Prostate gland (tissue), 2 donors: ENCODE data around the gene CBFA2T3. TPM values are rescaled to one million over a fixed set of nuclear protein-coding genes. Genes with fewer than 3 reads are reported as not detected.

Source experiments
- DNase-seq: peaks from one replicate; pipeline ENCODE4 v3.0.0-alpha.2; 2019; ENCODE audit warnings: low spot score
- H3K27ac ChIP-seq, 2 donors: fragments of 200-600 bp; sonication (generic); 2 replicates each; pipeline ENCODE4 v1.5.1; 2017 to 2019
- H3K27me3 ChIP-seq: fragments of 200-600 bp; sonication (generic); replicated peaks from 2 replicates; pipeline ENCODE4 v1.5.1; 2019; ENCODE audit not compliant: insufficient read depth
- H3K36me3 ChIP-seq, 2 donors: fragments of 200-600 bp; sonication (generic); 1 replicate in 1 of 2; 2 replicates in 1 of 2; pipeline versions ENCODE4 v1.5.1 to v1.8.1; 2017 to 2019
- H3K4me1 ChIP-seq: fragments of 200-600 bp; sonication (generic); replicated peaks from 2 replicates; pipeline ENCODE4 v1.5.1; 2019
- H3K4me3 ChIP-seq, 2 donors: fragments of 200-600 bp; sonication (generic); 2 replicates each; pipeline ENCODE4 v1.5.1; 2017 to 2019
- H3K9me3 ChIP-seq: fragments of 200-600 bp; sonication (generic); 2 replicates; pipeline ENCODE4 v1.5.1; 2017
- POLR2A ChIP-seq: fragments of 450-650 bp; IDR thresholded peaks from one replicate; pipeline ENCODE4 v1.6.1; 2016; ENCODE audit warnings: antibody characterized with exemption, mild to moderate bottlenecking
- POLR2AphosphoS5 ChIP-seq: sonication (generic); formaldehyde crosslinking; IDR thresholded peaks from one replicate; pipeline ENCODE4 v1.6.1; 2017; ENCODE audit warnings: antibody characterized with exemption
- WGBS: methylation state at CpG from one replicate; pipeline ENCODE4 v1.1.5; 2018; 5-methylcytosine and 5-hydroxymethylcytosine counted together
- intact Hi-C: fragments of 100-400 bp; cut with DNase I; formaldehyde crosslinking; loops from one replicate; pipeline ENCODE4 v1.14.2; 2022
- total RNA-seq, 2 donors: library from RNA; depleted of rRNA; stranded (reverse); fragments of >200 nt; gene quantifications; one replicate each; pipeline ENCODE4 v1.1.0, GENCODE V29; 2016
- TF ChIP-seq, protein P1 (sequence below), 4 experiments: fragments of 200-600 bp in 2 of 4; fragments of 450-650 bp in 2 of 4; sonication (generic) in 2 of 4; IDR thresholded peaks; 1 replicate in 3 of 4; 2 replicates in 1 of 4; pipeline ENCODE4 v1.5.1; 2016 to 2019; ENCODE audit warnings: antibody characterized with exemption in 4 of 4, mild to moderate bottlenecking in 2 of 4, moderate library complexity in 2 of 4

CBFA2T3 gene
- total RNA-seq, 2 donors from 2014 or later, result 4.5 to 8.7 TPM

DNA sequence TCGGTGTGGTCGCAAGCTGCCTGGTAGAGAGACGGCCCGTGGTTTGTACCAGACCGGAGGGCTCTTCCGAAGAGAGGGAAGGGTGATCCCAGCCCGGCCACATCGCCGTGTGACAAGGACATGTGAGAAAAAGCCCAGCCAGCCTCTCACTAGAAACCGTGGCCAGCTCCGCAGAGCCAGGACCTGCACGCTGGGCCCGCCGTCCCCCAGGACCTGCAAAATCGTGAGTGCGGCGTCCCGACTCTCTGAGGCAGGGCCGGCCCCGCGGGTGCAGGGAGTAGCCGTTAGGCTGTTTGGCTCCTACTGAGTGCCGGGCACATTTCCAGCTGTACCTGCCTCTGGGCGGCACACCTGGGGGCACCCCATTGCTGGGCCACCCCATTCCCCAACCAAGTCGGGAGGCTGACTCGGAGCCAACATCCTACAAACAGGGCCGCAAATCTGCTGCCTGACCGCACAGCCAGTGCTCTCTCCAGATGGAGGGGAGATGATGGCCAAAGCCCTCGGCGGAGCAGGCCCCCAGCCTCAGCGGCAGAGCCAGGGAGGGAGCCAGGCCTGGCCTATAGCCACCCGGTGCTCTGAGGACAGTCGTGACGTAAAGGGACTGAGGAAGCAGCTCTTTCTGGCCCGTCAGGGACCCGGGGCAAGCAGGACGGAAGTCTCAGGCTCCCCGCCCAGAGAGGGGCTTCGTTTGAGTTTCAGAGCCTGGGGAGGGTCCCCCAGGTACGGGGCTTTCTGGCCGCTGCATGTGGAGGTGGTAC, 76.9 kb downstream of the CBFA2T3 start:
- TF ChIP-seq, protein P1, sequence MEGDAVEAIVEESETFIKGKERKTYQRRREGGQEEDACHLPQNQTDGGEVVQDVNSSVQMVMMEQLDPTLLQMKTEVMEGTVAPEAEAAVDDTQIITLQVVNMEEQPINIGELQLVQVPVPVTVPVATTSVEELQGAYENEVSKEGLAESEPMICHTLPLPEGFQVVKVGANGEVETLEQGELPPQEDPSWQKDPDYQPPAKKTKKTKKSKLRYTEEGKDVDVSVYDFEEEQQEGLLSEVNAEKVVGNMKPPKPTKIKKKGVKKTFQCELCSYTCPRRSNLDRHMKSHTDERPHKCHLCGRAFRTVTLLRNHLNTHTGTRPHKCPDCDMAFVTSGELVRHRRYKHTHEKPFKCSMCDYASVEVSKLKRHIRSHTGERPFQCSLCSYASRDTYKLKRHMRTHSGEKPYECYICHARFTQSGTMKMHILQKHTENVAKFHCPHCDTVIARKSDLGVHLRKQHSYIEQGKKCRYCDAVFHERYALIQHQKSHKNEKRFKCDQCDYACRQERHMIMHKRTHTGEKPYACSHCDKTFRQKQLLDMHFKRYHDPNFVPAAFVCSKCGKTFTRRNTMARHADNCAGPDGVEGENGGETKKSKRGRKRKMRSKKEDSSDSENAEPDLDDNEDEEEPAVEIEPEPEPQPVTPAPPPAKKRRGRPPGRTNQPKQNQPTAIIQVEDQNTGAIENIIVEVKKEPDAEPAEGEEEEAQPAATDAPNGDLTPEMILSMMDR (IDR thresholded peaks at IDR 0.05), result no peak
- TF ChIP-seq POLR2AphosphoS5 (no peak), POLR2A (no peak)
- Histone ChIP-seq H3K4me1 (no peaks in the 10 kb centered on the region), H3K27me3 (no peaks in the 10 kb centered on the region), H3K27ac (no peak overlapping the region), H3K9me3 (no peaks in the 10 kb centered on the region), H3K4me3 (no peak overlapping the region), H3K36me3 (no peaks in the 10 kb centered on the region)
- 74% methylated on average over 37 of the region's 41 CpGs for WGBS
- DNase-seq, result no peak
- intact Hi-C loops, result no loop called here

DNA sequence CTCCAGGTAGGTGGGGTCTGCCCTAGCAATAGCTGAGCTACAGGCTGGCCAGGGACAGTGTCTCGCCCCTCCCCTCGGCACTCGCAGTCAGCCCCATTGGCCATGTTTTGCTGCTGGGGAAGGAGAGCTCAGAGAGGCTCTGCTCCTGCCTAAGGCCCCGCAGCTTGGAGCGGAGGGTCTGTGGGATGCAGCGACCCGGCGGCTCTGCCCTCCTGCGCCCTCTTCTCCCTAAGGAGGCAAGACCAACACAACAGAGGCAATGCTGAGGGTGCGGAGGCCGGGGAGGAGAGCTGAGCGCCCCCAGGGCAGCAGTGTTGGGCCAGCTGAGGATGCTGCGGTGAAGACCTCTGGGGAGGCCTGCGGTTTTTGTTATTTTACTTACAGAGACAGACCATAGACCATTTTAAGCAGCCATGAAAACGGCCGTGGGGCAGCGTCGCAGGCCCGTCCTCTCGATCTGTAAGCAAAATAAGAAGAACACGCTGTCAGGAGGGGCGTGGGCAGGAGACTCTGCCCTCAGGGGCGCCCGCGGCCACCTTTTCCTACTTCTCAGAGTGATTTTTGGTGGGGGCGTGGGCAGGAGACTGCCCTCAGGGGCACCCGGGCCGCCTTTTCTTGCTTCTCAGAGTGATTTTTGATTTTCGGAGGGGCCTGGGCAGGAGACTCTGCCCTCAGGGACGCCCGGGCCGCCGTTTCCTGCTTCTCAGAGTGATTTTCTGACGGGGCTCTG, 79.1 kb downstream of the CBFA2T3 start:
- Histone ChIP-seq H3K9me3 (no peaks in the 10 kb centered on the region), H3K27me3 (no peaks in the 10 kb centered on the region), H3K4me1 (no peaks in the 10 kb centered on the region), H3K36me3 (no peaks in the 10 kb centered on the region), H3K27ac (no peak overlapping the region), H3K4me3 (no peak overlapping the region)
- 93% methylated on average over 34 of the region's 34 CpGs for WGBS
- TF ChIP-seq, protein P1 (IDR thresholded peaks at IDR 0.05), result no peak
- DNase-seq, result no peak
- intact Hi-C loops, result no loop called here

DNA sequence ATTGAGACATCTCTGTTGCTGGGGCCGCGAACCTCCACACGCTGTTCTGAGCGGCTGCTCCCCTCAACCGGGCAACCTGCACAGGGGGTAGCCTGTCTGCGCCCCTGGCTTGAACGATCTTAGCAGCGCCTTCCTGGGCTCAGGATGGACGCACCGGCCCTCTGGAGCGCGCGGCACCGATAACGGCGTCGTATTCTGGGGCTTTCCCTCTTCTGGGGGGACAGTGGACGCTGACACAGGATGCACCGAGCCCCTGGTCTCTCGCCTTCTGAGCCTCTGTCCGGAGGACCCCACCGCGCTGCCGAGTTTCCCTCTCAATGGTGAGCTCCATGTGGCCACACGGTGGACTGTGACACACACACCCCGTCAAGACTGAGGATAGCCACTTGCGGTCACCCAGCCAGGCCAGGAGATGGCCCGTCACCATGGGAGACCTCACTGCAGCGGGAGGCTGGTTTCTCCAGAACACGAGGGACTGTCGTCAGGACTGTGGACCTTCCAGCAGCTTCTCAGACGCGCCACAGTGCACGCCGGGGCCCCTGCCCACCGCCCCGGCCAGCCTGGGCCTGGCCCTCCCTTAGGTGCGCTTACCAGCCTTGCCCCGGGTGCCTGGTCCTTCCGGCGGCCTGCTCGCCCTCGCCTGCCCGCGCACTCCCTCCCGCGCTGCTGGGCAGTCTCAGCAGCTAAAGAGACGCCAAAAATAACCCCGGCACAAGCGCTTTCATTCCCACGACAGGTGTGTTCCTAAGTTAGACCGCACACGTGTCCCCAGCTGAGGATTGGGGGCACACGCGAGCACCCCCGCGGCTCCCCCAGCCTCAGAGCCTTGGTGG, 80.6 kb downstream of the CBFA2T3 start:
- H3K27ac ChIP-seq, result no peak overlapping the region
- WGBS, result 87% methylated on average over 55 of the region's 57 CpGs
- no peak overlapping the region for H3K4me3 ChIP-seq
- no peaks in the 10 kb centered on the region for H3K27me3 ChIP-seq
- H3K36me3 ChIP-seq, result no peaks in the 10 kb centered on the region
- no peaks in the 10 kb centered on the region for H3K9me3 ChIP-seq
- intact Hi-C loops, result no loop called here
- no peak for DNase-seq
- TF ChIP-seq POLR2A (no peak), POLR2AphosphoS5 (no peak)
- TF ChIP-seq, protein P1 (IDR thresholded peaks at IDR 0.05), result no peak
- H3K4me1 ChIP-seq, result no peaks in the 10 kb centered on the region

DNA sequence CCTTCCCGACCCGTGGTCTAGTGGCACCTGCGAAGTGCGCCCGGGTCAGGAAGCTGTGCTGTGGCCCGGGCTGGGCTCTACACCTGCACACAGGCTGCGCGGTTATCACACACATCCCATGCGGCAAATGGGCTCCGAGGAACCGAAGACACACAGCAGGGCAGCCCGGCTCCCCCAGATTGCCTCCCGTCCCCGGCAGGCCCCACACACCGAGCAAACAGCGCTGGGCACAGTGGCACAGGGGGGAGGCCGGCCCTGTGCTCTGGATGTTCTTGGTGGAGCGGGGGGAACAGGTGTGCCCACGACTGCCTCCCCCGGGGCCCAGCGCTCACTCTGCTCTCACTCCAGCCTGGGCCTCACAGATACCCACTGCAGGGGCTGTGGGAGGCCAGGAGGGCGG, 81.7 kb downstream of the CBFA2T3 start:
- Histone ChIP-seq H3K27me3 (no peaks in the 10 kb centered on the region), H3K4me1 (no peaks in the 10 kb centered on the region), H3K4me3 (no peak overlapping the region), H3K9me3 (no peaks in the 10 kb centered on the region), H3K36me3 (no peaks in the 10 kb centered on the region), H3K27ac (no peak overlapping the region)
- TF ChIP-seq POLR2AphosphoS5 (no peak), POLR2A (no peak)
- TF ChIP-seq, protein P1 (IDR thresholded peaks at IDR 0.05), result no peak
- DNase-seq, result no peak
- intact Hi-C loops, result no loop called here
- 92% methylated on average over 22 of the region's 22 CpGs for WGBS
